Left ventricle myocardium inferior (tissue), 1 donor: ENCODE measurements around the gene MINPP1. TPM values are rescaled to one million over a fixed set of nuclear protein-coding genes. Genes with fewer than 3 reads are reported as not detected.
A peak's percentile ranks its signal among the peaks of the same experiment; 100 is the strongest.
"Not testable (repeated sequence)": the region's sequence is repeated elsewhere in the genome, so short reads cannot be mapped to it uniquely, and the experiment has no call there.

Experiments used
- DNase-seq: peaks from one replicate; pipeline ENCODE4 v3.0.0-alpha.2; 2020
- H3K27ac ChIP-seq: fragments of 200-600 bp; replicated peaks from 2 replicates; pipeline ENCODE4 v1.8.0; 2021
- H3K27me3 ChIP-seq: fragments of 200-600 bp; 2 replicates; pipeline ENCODE4 v1.8.0; 2021; ENCODE audit warnings: low read depth
- H3K36me3 ChIP-seq: fragments of 200-600 bp; 2 replicates; pipeline ENCODE4 v1.8.0; 2021
- H3K4me1 ChIP-seq: fragments of 200-600 bp; 2 replicates; pipeline ENCODE4 v1.8.0; 2021
- H3K4me3 ChIP-seq: fragments of 200-600 bp; 2 replicates; pipeline ENCODE4 v1.8.0; 2021; ENCODE audit warnings: mild to moderate bottlenecking, moderate library complexity
- H3K9me3 ChIP-seq: fragments of 200-600 bp; replicated peaks from 2 replicates; pipeline ENCODE4 v1.8.0; 2021
- intact Hi-C: fragments of 100-400 bp; cut with micrococcal nuclease; formaldehyde crosslinking; loops from one replicate; pipeline ENCODE4 v1.11.0; 2022
- long read RNA-seq: library from polyadenylated mRNA; unstranded; transcript quantifications from one replicate; pipeline ENCODE4 v2.0.0, GENCODE V29; 2021
- total RNA-seq: library from RNA; stranded (reverse); fragmentation: NEBNext Ultra II Directional; extraction: Animal tissue kit (Norgen Biotek cat#: 25700); gene quantifications from one replicate; pipeline ENCODE4 v1.2.1, GENCODE V29; 2021
- TF ChIP-seq, protein P1 (sequence below): fragments of 200-600 bp; IDR thresholded peaks from 2 replicates; pipeline ENCODE4 v1.8.0; 2021; ENCODE audit warnings: antibody characterized with exemption, mild to moderate bottlenecking, borderline replicate concordance
- donor health status: DM: no; HTN: yes; CAD: no; lungs with severe emphysema.

MINPP1 gene, protein sequence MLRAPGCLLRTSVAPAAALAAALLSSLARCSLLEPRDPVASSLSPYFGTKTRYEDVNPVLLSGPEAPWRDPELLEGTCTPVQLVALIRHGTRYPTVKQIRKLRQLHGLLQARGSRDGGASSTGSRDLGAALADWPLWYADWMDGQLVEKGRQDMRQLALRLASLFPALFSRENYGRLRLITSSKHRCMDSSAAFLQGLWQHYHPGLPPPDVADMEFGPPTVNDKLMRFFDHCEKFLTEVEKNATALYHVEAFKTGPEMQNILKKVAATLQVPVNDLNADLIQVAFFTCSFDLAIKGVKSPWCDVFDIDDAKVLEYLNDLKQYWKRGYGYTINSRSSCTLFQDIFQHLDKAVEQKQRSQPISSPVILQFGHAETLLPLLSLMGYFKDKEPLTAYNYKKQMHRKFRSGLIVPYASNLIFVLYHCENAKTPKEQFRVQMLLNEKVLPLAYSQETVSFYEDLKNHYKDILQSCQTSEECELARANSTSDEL
- total RNA-seq: 5.4 TPM
- long read RNA-seq, transcript MINPP1-202 (5 exons, 2,415 nt): major isoform, 11 of 12 reads
- long read RNA-seq, partial matches to known transcripts: 0 of 12 reads
- long read RNA-seq, other reads (novel, unspliced or antisense): 1 of 12 reads

DNA sequence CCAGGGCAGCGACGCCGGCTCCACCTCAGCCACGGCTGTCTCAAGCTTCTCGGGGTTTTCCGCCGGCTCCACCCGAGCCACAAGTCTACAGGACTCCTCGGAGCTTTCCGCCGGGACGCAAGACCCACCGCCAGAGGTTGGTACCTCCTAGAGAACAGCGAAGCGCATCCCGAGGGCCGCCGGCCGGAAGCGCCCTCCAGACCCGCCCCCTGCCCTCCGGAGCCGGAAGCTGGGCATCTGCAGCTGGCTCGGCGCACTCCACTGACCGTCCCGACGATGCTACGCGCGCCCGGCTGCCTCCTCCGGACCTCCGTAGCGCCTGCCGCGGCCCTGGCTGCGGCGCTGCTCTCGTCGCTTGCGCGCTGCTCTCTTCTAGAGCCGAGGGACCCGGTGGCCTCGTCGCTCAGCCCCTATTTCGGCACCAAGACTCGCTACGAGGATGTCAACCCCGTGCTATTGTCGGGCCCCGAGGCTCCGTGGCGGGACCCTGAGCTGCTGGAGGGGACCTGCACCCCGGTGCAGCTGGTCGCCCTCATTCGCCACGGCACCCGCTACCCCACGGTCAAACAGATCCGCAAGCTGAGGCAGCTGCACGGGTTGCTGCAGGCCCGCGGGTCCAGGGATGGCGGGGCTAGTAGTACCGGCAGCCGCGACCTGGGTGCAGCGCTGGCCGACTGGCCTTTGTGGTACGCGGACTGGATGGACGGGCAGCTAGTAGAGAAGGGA, at the start of gene MINPP1:
MINPP1 (plus strand) TSS at position 254 of the 726 bp plus-strand sequence; CDS start at position 277, 23 bp downstream.
- Histone ChIP-seq H3K9me3 (no peaks in the 10 kb centered on the region), H3K4me3 (peak within 1 kb of the TSS; percentile 93), H3K4me1 (peaks cover 44% of the 10 kb centered on the region), H3K27me3 (no peaks in the 10 kb centered on the region), H3K27ac (peak within 1 kb of the TSS; percentile 90), H3K36me3 (peaks cover 16% of the 10 kb centered on the region)
- intact Hi-C loops: no loop called here
- DNase-seq: peak; percentile 85
- TF ChIP-seq, protein P1, sequence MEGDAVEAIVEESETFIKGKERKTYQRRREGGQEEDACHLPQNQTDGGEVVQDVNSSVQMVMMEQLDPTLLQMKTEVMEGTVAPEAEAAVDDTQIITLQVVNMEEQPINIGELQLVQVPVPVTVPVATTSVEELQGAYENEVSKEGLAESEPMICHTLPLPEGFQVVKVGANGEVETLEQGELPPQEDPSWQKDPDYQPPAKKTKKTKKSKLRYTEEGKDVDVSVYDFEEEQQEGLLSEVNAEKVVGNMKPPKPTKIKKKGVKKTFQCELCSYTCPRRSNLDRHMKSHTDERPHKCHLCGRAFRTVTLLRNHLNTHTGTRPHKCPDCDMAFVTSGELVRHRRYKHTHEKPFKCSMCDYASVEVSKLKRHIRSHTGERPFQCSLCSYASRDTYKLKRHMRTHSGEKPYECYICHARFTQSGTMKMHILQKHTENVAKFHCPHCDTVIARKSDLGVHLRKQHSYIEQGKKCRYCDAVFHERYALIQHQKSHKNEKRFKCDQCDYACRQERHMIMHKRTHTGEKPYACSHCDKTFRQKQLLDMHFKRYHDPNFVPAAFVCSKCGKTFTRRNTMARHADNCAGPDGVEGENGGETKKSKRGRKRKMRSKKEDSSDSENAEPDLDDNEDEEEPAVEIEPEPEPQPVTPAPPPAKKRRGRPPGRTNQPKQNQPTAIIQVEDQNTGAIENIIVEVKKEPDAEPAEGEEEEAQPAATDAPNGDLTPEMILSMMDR: no peak

GRCh38 chr10:87456586-87457220, 48.0 kb upstream of the MINPP1 start:
- H3K9me3 ChIP-seq, DNase-seq, intact Hi-C loops: not testable (repeated sequence)

DNA sequence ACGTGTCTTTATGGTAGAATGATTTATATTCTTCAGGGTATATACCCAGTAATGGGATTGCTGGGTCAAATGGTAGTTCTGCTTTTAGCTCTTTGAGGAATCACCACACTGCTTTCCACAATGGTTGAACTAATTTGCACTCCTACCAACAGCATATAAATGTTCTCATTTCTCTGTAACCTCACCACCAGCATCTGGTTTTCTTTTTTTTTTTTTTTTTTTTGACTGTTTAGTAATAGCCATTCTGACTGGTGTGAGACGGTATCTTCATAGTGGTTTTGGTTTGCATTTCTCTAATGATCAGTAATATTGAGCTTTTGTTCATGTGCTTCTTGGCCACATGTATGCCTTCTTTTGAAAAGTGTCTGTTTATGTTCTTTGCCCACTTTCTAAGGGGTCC, 42.9 kb upstream of the MINPP1 start:
- H3K36me3 ChIP-seq, H3K9me3 ChIP-seq, DNase-seq, intact Hi-C loops, H3K27me3 ChIP-seq, H3K4me3 ChIP-seq, H3K4me1 ChIP-seq, H3K27ac ChIP-seq: not testable (repeated sequence)

More at GRCh38 chr10:87456586-87457220, 48.0 kb upstream of the MINPP1 start:
- H3K4me3 ChIP-seq, H3K27me3 ChIP-seq, H3K36me3 ChIP-seq, H3K27ac ChIP-seq, H3K4me1 ChIP-seq: not testable (repeated sequence)

DNA sequence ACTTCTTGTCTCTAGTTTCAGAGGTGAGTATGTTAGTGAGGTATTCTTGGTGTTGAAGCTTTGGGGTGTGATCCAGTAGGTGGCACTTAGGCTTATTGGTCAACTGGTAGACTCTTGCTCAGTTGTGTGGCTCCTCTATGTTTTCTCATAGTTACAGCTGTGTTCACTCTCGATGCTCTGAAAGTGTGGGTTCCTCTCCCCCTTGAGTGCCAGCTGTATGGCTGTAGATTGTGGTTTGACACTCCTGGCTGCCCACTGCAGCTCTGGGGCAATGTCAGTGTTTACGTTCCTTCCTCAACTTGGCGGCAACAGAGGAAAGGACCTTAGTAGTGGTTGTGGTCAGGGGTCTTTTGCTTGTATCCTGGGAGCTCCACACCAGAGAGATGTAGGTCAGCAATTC, 37.8 kb upstream of the MINPP1 start:
- DNase-seq, H3K4me3 ChIP-seq, H3K27me3 ChIP-seq, H3K4me1 ChIP-seq, H3K36me3 ChIP-seq, H3K27ac ChIP-seq, intact Hi-C loops, H3K9me3 ChIP-seq: not testable (repeated sequence)

DNA sequence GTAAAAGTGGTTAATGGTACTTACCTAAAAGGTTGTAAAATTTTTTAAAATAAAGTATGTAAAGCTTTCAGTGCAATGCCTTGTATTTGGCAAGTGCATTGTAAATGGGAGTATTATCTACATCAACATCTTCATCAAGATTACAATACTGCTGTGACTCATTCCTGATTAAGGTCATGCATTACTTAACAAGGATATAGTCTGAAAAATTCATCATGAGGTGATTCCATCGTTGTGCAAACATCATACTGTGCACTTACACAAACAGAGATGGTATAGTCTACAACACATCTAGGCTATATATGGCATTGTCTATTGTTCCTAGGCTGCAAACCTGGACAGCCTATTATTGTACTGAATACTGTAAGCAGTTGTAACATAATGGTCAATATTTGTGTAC, 16.0 kb upstream of the MINPP1 start:
- not testable (repeated sequence) for H3K4me3 ChIP-seq

GRCh38 chr10:87490285-87490684, 14.4 kb upstream of the MINPP1 start:
- H3K4me1 ChIP-seq, intact Hi-C loops, H3K27me3 ChIP-seq: not testable (repeated sequence)

More for the DNA sequence above, 16.0 kb upstream of the MINPP1 start:
- DNase-seq, intact Hi-C loops, H3K36me3 ChIP-seq, H3K9me3 ChIP-seq, H3K27me3 ChIP-seq, H3K4me1 ChIP-seq, H3K27ac ChIP-seq: not testable (repeated sequence)

DNA sequence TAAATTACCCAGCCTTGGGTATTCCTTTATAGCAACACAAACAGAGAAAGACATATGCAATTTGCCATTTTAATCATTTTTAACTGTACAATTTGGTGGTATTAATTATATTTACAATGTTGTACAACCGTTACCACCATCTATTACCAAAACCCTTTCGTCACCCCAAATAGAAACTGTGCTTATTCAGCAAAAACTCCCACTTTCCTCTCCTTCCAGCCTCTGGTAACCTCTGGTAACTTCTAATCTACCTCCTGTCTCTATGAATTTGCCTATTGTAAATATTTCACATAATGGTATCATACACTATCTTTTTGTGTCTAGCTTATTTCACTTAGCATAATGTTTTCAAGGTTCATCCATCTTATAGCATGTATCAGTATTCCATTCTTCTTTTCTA, 12.2 kb upstream of the MINPP1 start:
- H3K36me3 ChIP-seq, H3K4me3 ChIP-seq: not testable (repeated sequence)

More at GRCh38 chr10:87490285-87490684, 14.4 kb upstream of the MINPP1 start:
- not testable (repeated sequence) for H3K36me3 ChIP-seq, H3K27ac ChIP-seq, H3K9me3 ChIP-seq, DNase-seq, H3K4me3 ChIP-seq

DNA sequence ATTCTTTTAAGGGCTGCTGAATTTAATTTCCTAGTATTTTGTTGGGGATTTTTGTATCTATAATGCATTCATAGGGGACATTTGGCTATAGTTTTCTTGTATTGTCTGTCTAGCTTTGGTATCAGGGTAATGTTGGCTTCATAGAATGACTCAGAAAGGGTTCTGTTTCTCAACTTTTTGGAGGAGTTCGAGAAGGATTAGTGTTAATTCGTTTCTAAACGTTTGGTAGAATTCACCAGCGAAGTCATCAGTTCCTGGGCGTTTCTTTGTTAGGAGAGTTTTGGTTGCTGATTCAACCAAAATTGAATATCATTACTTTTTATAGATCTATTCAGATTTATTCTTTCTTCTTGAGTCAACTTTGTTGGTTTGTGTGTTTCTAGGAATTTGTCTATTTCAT, 9.2 kb upstream of the MINPP1 start:
- DNase-seq, intact Hi-C loops, H3K4me3 ChIP-seq: not testable (repeated sequence)

More for the DNA sequence above, 12.2 kb upstream of the MINPP1 start:
- H3K4me1 ChIP-seq, H3K27ac ChIP-seq, DNase-seq, H3K27me3 ChIP-seq, H3K9me3 ChIP-seq, intact Hi-C loops: not testable (repeated sequence)

GRCh38 chr10:87497386-87497785, 7.3 kb upstream of the MINPP1 start:
- H3K9me3 ChIP-seq, H3K4me3 ChIP-seq, H3K4me1 ChIP-seq, H3K27ac ChIP-seq, H3K36me3 ChIP-seq, H3K27me3 ChIP-seq, DNase-seq, intact Hi-C loops: not testable (repeated sequence)

More for the DNA sequence above, 9.2 kb upstream of the MINPP1 start:
- H3K27ac ChIP-seq, H3K36me3 ChIP-seq, H3K27me3 ChIP-seq, H3K9me3 ChIP-seq, H3K4me1 ChIP-seq: not testable (repeated sequence)

GRCh38 chr10:87498106-87498789, 6.4 kb upstream of the MINPP1 start:
- H3K27me3 ChIP-seq, H3K27ac ChIP-seq, H3K9me3 ChIP-seq, H3K4me1 ChIP-seq, H3K36me3 ChIP-seq, intact Hi-C loops, DNase-seq, H3K4me3 ChIP-seq: not testable (repeated sequence)
